IMR-90 (cell line): ENCODE measurements around the gene PALLD. TPM values are rescaled to one million over a fixed set of nuclear protein-coding genes. Genes with fewer than 3 reads are reported as not detected.

Source experiments
- ATAC-seq: fragments of 200-7000 bp; cut with Tn5 transposase; 2 replicates; pipeline ENCODE4 v1.9.1; 2020; ENCODE audit warnings: low read depth, mild to moderate bottlenecking, moderate library complexity
- BruUV-seq: library from RNA; stranded (reverse); fragments of 400-500 nt; replicated peaks from 2 replicates; lab custom pipeline; 2021; lab: Mats Ljungman, UMichigan
- CTCF ChIA-PET: fragments of 300-600 bp; formaldehyde crosslinking; extraction: SDS; loops from one replicate; lab custom pipeline; 2021; ENCODE audit warnings: antibody characterized with exemption; lab: Yijun Ruan, JAX
- POLR2A ChIA-PET: fragments of 300-600 bp; sonication (Branson Sonifier 250); formaldehyde crosslinking; loops from one replicate; lab custom pipeline; 2022; ENCODE audit warnings: antibody characterized with exemption; ENCODE audit not compliant: unreplicated experiment; lab: Charles Lee
- DNase-seq: peaks from one replicate; pipeline ENCODE4 v3.0.0; 2013
- H2AFZ ChIP-seq: replicated peaks from 2 replicates; pipeline ENCODE3; 2013; ENCODE audit warnings: low read length, mild to moderate bottlenecking; ENCODE audit not compliant: poor library complexity
- H2AK5ac ChIP-seq: 2 replicates; pipeline ENCODE4 v1.6.1; 2013; ENCODE audit warnings: low read depth, low read length, inconsistent platforms
- H2AK9ac ChIP-seq: replicated peaks from 2 replicates; pipeline ENCODE3; 2013; ENCODE audit warnings: mild to moderate bottlenecking, low read depth, low read length, moderate library complexity; ENCODE audit not compliant: poor library complexity
- H2BK120ac ChIP-seq: 2 replicates; pipeline ENCODE4 v1.6.1; 2013; ENCODE audit warnings: low read depth, low read length, inconsistent platforms
- H2BK15ac ChIP-seq: 3 replicates; pipeline ENCODE4 v1.6.1; 2013; ENCODE audit warnings: low read depth, low read length, inconsistent platforms
- H2BK20ac ChIP-seq: 2 replicates; pipeline ENCODE4 v1.6.1; 2013; ENCODE audit warnings: low read depth, mild to moderate bottlenecking, inconsistent platforms, low read length, moderate library complexity
- H2BK5ac ChIP-seq: 2 replicates; pipeline ENCODE4 v1.6.1; 2013; ENCODE audit warnings: mild to moderate bottlenecking, low read depth, low read length, inconsistent platforms; ENCODE audit not compliant: poor library complexity, severe bottlenecking
- H3K14ac ChIP-seq: replicated peaks from 2 replicates; pipeline ENCODE4 v1.6.1; 2013; ENCODE audit warnings: low read depth, low read length, inconsistent platforms
- H3K18ac ChIP-seq: 2 replicates; pipeline ENCODE4 v1.6.1; 2013; ENCODE audit warnings: low read depth, low read length, control low read depth
- H3K23ac ChIP-seq: 2 replicates; pipeline ENCODE4 v1.6.1; 2013; ENCODE audit warnings: low read depth, low read length, inconsistent platforms
- H3K27ac ChIP-seq: 2 replicates; pipeline ENCODE4 v1.5.1; 2013; ENCODE audit warnings: mild to moderate bottlenecking, control low read depth, low read length; ENCODE audit not compliant: insufficient read depth
- H3K27me3 ChIP-seq: 2 replicates; pipeline ENCODE4 v1.6.1; 2013; ENCODE audit warnings: low read length; ENCODE audit not compliant: control insufficient read depth, insufficient read depth
- H3K36me3 ChIP-seq: 2 replicates; pipeline ENCODE4 v1.6.1; 2013; ENCODE audit warnings: low read length, mixed read lengths; ENCODE audit not compliant: control insufficient read depth, insufficient read depth
- H3K4ac ChIP-seq: 2 replicates; pipeline ENCODE4 v1.6.1; 2013; ENCODE audit warnings: low read depth, low read length, inconsistent platforms
- H3K4me1 ChIP-seq: 2 replicates; pipeline ENCODE4 v1.6.1; 2013; ENCODE audit warnings: low read length, mixed read lengths; ENCODE audit not compliant: control insufficient read depth, insufficient read depth
- H3K4me2 ChIP-seq: 2 replicates; pipeline ENCODE4 v1.6.1; 2013; ENCODE audit warnings: low read depth, mild to moderate bottlenecking, control low read depth, low read length, moderate library complexity
- H3K4me3 ChIP-seq: 2 replicates; pipeline ENCODE4 v1.5.1; 2013; ENCODE audit warnings: low read depth, mild to moderate bottlenecking, control low read depth, low read length, moderate library complexity; ENCODE audit not compliant: insufficient read depth
- H3K56ac ChIP-seq: 2 replicates; pipeline ENCODE4 v1.6.1; 2013; ENCODE audit warnings: low read length, inconsistent platforms; ENCODE audit not compliant: insufficient read depth; ENCODE audit errors: extremely low read depth
- H3K79me1 ChIP-seq, 2 experiments: 2 replicates each; pipeline ENCODE4 v1.6.1; 2013; ENCODE audit warnings: low read length in 2 of 2, inconsistent platforms in 1 of 2, low read depth in 1 of 2
- H3K9ac ChIP-seq: 2 replicates; pipeline ENCODE4 v1.6.1; 2013; ENCODE audit warnings: low read depth, low read length, control low read depth
- H3K9me1 ChIP-seq: 2 replicates; pipeline ENCODE4 v1.6.1; 2013; ENCODE audit warnings: low read length, inconsistent platforms; ENCODE audit not compliant: insufficient read depth
- H3K9me3 ChIP-seq: 2 replicates; pipeline ENCODE4 v1.6.1; 2013; ENCODE audit warnings: low read length; ENCODE audit not compliant: control insufficient read depth, insufficient read depth
- H4K20me1 ChIP-seq: 2 replicates; pipeline ENCODE4 v1.6.1; 2013; ENCODE audit warnings: low read length, inconsistent platforms; ENCODE audit not compliant: insufficient read depth
- H4K5ac ChIP-seq: 2 replicates; pipeline ENCODE4 v1.6.1; 2013; ENCODE audit warnings: mild to moderate bottlenecking, low read depth, low read length, control low read depth
- H4K8ac ChIP-seq, 2 experiments: 2 replicates each; pipeline ENCODE4 v1.6.1; 2013; ENCODE audit warnings: low read depth in 2 of 2, low read length in 2 of 2, control low read depth in 1 of 2, inconsistent platforms in 1 of 2
- H4K91ac ChIP-seq: 2 replicates; pipeline ENCODE4 v1.6.1; 2013; ENCODE audit warnings: low read depth, low read length, inconsistent platforms; ENCODE audit not compliant: insufficient read depth
- BHLHE40 ChIP-seq: fragments of 150-350 bp; IDR thresholded peaks from 2 replicates; pipeline ENCODE4 v1.6.1; 2016; ENCODE audit warnings: mild to moderate bottlenecking, low read depth, low read length
- CEBPB ChIP-seq: IDR thresholded peaks from 2 replicates; pipeline ENCODE4 v1.6.1; 2012; ENCODE audit warnings: low read depth, low read length, improper control_type of control experiment
- CHD1 ChIP-seq: IDR thresholded peaks from 2 replicates; pipeline ENCODE4 v1.6.1; 2012; ENCODE audit warnings: low read depth, low read length, improper control_type of control experiment
- FOS ChIP-seq: fragments of 150-350 bp; IDR thresholded peaks from 2 replicates; pipeline ENCODE4 v1.6.1; 2016; ENCODE audit warnings: low read depth, low read length
- MAFK ChIP-seq: IDR thresholded peaks from 2 replicates; pipeline ENCODE4 v1.6.1; 2012; ENCODE audit warnings: low read depth, low read length, improper control_type of control experiment
- MAZ ChIP-seq: IDR thresholded peaks from 2 replicates; pipeline ENCODE4 v1.6.1; 2012; ENCODE audit warnings: low read depth, mild to moderate bottlenecking, low read length, improper control_type of control experiment, moderate library complexity, borderline replicate concordance
- MXI1 ChIP-seq: IDR thresholded peaks from 2 replicates; pipeline ENCODE4 v1.6.1; 2012; ENCODE audit warnings: low read depth, mild to moderate bottlenecking, low read length, moderate library complexity, borderline replicate concordance
- NFE2L2 ChIP-seq: fragments of 150-350 bp; IDR thresholded peaks from 2 replicates; pipeline ENCODE4 v1.6.1; 2016; ENCODE audit warnings: low read depth, mild to moderate bottlenecking, low read length
- POLR2A ChIP-seq: IDR thresholded peaks from 2 replicates; pipeline ENCODE4 v1.6.1; 2012; ENCODE audit warnings: mild to moderate bottlenecking, low read depth, low read length
- RAD21 ChIP-seq: IDR thresholded peaks from 2 replicates; pipeline ENCODE4 v1.6.1; 2012; ENCODE audit warnings: low read length, improper control_type of control experiment
- RCOR1 ChIP-seq: IDR thresholded peaks from 2 replicates; pipeline ENCODE4 v1.6.1; 2012; ENCODE audit warnings: mild to moderate bottlenecking, low read length, improper control_type of control experiment; ENCODE audit not compliant: insufficient replicate concordance
- RFX5 ChIP-seq: IDR thresholded peaks from 2 replicates; pipeline ENCODE4 v1.8.0; 2012; ENCODE audit warnings: low read depth, mild to moderate bottlenecking, low read length, moderate library complexity
- WGBS, 2 experiments: methylation state at CpG; one replicate each; pipeline versions ENCODE4 v1.1.5 to v1.1.7; 2013; ENCODE audit warnings: missing lambda C conversion rate in 2 of 2; ENCODE audit not compliant: insufficient read length in 1 of 2; ENCODE audit errors: extremely low coverage in 2 of 2; 5-methylcytosine and 5-hydroxymethylcytosine counted together
- dilution Hi-C: fragments of 300-500 bp; cut with HindIII; formaldehyde crosslinking; loops from one replicate; pipeline ENCODE4 v1.14.3; 2018; ENCODE audit warnings: low sequenced_read_pairs; ENCODE audit not compliant: unreplicated experiment
- in situ Hi-C: fragments of 300-500 bp; cut with MboI; formaldehyde crosslinking; loops from 3 replicates; pipeline ENCODE4 v1.14.3; 2019; ENCODE audit warnings: low sequenced_read_pairs, inconsistent platforms, mixed read lengths
- intact Hi-C: fragments of 100-400 bp; cut with micrococcal nuclease; formaldehyde crosslinking; loops from 2 replicates; pipeline ENCODE4 v1.10.0; 2022
- polyA plus RNA-seq, 3 experiments: library from polyadenylated mRNA; depleted of rRNA; stranded (reverse); fragments of >200 nt; gene quantifications; 2 replicates each; pipeline ENCODE4 v1.2.3, GENCODE V29; 2012; ENCODE audit warnings: low replicate concordance in 1 of 3
- total RNA-seq: library from RNA; depleted of rRNA; stranded (reverse); fragments of >200 nt; gene quantifications from 2 replicates; pipeline ENCODE4 v1.2.3, GENCODE V29; 2012
- TF ChIP-seq, protein P1 (sequence below): conservative IDR thresholded peaks from 2 replicates; pipeline ENCODE4 v1.5.1; 2012; ENCODE audit warnings: mild to moderate bottlenecking, low read depth, low read length, improper control_type of control experiment
- TF ChIP-seq, protein P2 (sequence below): fragments of 150-350 bp; IDR thresholded peaks from 2 replicates; pipeline ENCODE4 v1.6.1; 2016; ENCODE audit warnings: low read depth, mild to moderate bottlenecking, low read length, moderate library complexity, borderline replicate concordance

Gene PALLD
- total and polyA plus RNA-seq, 2 of the 4 experiments (the other 2 are of a cell fraction): 91.0 to 91.9 TPM

DNA sequence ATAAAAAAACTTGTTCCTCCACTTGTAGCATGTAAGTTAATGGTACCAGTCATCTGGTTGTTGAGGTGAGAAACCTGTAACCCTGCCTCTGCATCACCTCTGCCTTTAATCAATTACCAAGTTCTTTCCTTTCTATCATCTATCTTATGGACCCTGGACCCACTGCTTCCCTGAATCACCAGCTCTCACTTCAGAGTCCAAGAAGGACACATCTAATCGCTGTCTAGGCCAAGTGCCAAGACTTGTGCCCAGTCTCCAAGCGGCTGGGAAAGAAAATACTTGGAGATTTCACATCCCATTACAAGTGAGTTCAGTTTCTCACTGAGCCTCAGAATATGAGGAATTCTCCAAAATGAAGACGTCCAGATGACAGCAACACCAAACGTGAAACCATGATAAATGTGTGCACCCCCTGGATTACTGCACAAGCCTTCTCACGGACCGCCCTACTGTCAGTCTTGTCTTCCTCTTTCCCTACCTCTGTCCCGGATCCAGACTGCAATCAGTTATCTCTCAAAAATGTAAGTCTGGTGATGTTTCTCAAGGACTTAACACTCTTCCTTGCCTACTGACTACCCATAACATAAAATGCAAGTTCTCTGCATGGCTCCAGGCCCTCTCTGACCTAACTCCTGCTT, 10.4 kb downstream of the PALLD start:
- Histone ChIP-seq H3K23ac (no peak overlapping the region), H3K36me3 (no peaks in the 10 kb centered on the region), H3K79me1 (no peaks in the 10 kb centered on the region), H3K4me3 (no peak overlapping the region), H3K9ac (no peak overlapping the region), H4K5ac (no peak overlapping the region), H4K20me1 (no peaks in the 10 kb centered on the region), H3K27ac (no peak overlapping the region), H3K9me1 (no peaks in the 10 kb centered on the region), H2BK120ac (no peak overlapping the region), H3K4ac (no peak overlapping the region), H3K9me3 (no peaks in the 10 kb centered on the region), H3K4me2 (no peak overlapping the region), H2AFZ (no peak overlapping the region), H3K4me1 (peaks cover 2% of the 10 kb centered on the region), H3K18ac (no peak overlapping the region), H2BK5ac (no peak overlapping the region), H2AK5ac (no peak overlapping the region), H2BK20ac (no peak overlapping the region), H4K91ac (no peak overlapping the region), H4K8ac (no peak overlapping the region), H2BK15ac (no peak overlapping the region), H2AK9ac (no peak overlapping the region), H3K14ac (no peak overlapping the region), H3K27me3 (no peaks in the 10 kb centered on the region), H3K56ac (no peak overlapping the region)
- dilution Hi-C loops: no loop called here
- DNase-seq (no peak), ATAC-seq (no peak)
- WGBS, 2 experiments: 50% methylated on average over 2 of the region's 7 CpGs; no CpG with 5 or more reads in 1 of the 2 experiments
- intact Hi-C loops: no loop called here
- in situ Hi-C loops: loop anchor here (25.0 kb wide), 2 partner anchors 95 to 320 kb away; no protein-coding TSS in a partner anchor
- CTCF ChIA-PET: interaction anchor here (0.6 kb wide), 1 partner anchor 36 kb away, joined by 4 read pairs; no protein-coding TSS in a partner anchor
- POLR2A ChIA-PET: no interaction called here
- TF ChIP-seq RFX5: no peak
- TF ChIP-seq RAD21: no peak
- no peak for TF ChIP-seq CEBPB
- TF ChIP-seq, protein P1, sequence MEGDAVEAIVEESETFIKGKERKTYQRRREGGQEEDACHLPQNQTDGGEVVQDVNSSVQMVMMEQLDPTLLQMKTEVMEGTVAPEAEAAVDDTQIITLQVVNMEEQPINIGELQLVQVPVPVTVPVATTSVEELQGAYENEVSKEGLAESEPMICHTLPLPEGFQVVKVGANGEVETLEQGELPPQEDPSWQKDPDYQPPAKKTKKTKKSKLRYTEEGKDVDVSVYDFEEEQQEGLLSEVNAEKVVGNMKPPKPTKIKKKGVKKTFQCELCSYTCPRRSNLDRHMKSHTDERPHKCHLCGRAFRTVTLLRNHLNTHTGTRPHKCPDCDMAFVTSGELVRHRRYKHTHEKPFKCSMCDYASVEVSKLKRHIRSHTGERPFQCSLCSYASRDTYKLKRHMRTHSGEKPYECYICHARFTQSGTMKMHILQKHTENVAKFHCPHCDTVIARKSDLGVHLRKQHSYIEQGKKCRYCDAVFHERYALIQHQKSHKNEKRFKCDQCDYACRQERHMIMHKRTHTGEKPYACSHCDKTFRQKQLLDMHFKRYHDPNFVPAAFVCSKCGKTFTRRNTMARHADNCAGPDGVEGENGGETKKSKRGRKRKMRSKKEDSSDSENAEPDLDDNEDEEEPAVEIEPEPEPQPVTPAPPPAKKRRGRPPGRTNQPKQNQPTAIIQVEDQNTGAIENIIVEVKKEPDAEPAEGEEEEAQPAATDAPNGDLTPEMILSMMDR: no peak
- no peak for TF ChIP-seq MAFK
- no peak for TF ChIP-seq POLR2A
- TF ChIP-seq, protein P2, sequence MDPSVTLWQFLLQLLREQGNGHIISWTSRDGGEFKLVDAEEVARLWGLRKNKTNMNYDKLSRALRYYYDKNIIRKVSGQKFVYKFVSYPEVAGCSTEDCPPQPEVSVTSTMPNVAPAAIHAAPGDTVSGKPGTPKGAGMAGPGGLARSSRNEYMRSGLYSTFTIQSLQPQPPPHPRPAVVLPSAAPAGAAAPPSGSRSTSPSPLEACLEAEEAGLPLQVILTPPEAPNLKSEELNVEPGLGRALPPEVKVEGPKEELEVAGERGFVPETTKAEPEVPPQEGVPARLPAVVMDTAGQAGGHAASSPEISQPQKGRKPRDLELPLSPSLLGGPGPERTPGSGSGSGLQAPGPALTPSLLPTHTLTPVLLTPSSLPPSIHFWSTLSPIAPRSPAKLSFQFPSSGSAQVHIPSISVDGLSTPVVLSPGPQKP: no peak
- no peak for TF ChIP-seq NFE2L2
- no peak for TF ChIP-seq BHLHE40
- TF ChIP-seq RCOR1: no peak
- TF ChIP-seq FOS: no peak
- no peak for TF ChIP-seq CHD1
- TF ChIP-seq MAZ: no peak
- no peak for TF ChIP-seq MXI1
- no TSS peak for BruUV-seq
